DMS114 treated with DMSO at 0.1 percent for 48 hours (cell line): ENCODE results near the gene TGFB1I1.
"Not testable (repeated sequence)": the region's sequence is repeated elsewhere in the genome, so short reads cannot be mapped to it uniquely, and the experiment has no call there.

Source experiments
- DNase-seq: peaks from one replicate; lab custom pipeline; 2025; ENCODE audit not compliant: unreplicated experiment; lab: John Stamatoyannopoulos, UW

Gene TGFB1I1

DNA sequence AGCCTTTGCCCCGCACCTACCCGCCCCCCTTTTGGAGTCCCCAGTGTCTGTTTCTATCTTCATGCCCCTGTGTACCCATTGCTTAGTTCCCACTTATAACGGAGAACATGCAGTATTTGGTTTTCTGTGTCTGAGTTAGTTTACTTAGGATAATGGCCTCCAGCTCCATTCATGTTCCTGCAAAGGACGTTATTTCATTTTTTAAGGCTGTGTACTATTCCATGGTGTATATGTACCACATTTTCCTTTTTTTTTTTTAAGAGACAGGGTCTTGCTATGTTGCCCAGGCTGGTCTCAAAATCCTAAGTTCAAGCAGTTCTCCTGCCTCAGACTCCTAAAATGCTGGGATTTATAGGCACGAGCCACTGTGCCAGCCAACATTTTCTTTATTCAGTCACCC, 4.1 kb upstream of the TGFB1I1 start:
- DNase-seq: no peak

DNA sequence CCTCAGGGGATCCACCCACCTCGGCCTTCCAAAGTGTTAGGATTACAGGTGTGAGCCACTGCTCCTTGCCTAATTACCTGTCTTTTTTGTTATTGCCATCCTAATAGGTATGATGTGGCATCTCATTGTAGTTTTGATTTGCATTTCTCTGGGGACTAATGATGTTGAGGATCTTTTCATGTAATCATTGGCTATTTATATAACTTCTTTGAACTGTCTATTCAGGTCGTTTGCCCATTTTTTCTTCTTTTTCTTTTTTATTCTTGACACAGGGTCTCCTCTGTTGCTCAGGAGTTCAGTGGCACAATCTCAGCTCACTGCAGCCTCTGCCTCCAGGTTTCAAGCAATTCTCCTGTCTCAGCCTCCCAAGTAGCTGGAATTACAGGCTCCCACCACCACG, 1.3 kb upstream of the TGFB1I1 start:
- no peak for DNase-seq

DNA sequence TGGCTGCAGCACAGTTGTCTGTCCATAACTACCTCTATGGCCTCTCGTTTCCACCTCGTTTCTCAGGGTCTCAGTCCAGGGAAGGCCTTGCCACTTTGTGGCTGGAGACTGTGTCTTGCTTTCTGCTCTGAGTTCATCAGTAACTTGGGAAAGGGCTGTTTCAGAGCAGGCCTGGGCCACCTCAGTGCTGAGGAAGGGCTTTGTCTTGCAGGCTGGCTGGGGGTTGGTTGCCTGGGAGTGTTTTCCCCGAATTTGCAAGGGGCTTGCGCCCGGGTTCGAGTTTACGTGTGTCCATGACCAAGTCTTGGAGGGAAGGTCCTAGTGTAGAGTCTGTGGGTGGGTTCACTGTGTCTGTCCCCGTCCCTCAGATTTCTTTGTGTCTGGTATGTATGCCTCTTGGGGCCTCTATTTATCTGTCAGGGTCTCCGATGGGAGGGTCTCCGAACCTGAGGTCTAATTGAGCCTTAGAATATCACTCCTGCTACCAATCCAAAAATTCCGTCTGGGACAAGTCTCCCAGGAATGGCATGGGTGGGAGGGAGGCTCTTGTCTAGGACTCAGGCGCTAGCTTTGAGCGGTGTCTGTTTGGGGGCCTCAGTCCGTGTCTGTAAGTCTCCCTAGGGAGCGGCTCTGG, 594 bp upstream of the TGFB1I1 start:
- no peak for DNase-seq

DNA sequence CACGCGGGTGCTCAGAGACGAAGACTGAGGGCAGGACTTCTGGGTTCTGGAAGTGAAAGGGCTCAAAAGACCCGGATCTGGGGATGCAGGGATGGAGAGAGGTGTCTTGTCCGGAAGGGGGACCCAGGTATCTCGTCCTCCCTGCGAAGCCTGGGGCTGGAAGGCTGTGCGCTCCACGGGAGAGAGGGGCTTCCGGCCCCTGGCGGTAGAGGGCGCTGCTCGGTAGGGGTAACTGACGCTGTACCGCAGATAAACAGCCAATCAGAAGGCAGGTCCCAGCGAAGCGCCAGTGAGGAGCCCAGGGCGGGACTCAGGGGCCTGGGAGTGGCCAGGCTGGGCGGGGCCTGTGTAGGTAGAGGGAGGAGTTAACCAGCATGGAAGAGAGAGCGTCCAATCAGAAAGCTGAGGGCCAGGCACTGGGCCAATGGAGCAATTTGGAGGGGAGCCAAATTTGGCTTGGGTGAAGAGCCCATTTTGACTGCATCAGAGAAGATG, 804 bp downstream of the TGFB1I1 start:
- DNase-seq: peak; percentile 21

DNA sequence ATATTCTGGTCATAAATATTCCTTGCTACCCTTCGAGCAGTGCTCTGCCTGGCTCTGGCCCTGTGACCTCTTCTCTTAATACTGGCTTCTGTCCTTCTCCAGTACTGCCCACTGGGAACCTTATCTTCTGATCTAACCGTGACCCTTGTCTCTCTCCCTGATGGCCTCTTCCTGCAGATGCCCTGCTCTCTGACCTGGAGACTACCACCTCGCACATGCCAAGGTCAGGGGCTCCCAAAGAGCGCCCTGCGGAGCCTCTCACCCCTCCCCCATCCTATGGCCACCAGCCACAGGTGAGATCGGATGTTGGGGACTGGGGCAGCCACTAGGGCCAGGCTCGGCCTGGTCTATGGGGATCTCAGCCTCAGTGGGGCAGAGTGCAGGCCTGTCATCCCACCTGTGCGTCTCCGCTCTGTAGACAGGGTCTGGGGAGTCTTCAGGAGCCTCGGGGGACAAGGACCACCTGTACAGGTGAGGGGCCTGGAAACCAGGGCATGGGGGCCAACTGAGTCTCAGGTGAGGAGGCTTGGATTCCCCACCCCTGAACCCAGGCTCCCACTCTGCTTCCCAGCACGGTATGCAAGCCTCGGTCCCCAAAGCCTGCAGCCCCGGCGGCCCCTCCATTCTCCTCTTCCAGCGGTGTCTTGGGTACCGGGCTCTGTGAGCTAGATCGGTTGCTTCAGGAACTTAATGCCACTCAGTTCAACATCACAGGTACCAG, 1.5 kb downstream of the TGFB1I1 start:
- DNase-seq: no peak

DNA sequence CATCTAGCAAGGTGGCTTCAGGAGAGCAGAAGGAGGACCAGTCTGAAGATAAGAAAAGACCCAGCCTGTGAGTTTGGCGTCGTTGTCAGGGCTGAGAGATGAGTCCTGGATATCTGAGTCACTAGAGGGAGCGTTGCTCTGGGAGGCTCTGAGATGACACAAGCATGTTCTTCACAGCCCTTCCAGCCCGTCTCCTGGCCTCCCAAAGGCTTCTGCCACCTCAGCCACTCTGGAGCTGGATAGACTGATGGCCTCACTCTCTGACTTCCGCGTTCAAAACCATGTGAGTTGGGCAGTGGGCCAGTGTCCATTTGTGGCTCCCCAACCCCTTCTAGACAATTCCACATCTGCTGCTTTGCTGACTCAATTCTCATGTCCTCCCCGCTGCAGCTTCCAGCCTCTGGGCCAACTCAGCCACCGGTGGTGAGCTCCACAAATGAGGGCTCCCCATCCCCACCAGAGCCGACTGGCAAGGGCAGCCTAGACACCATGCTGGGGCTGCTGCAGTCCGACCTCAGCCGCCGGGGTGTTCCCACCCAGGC, 2.3 kb downstream of the TGFB1I1 start:
- no peak for DNase-seq

DNA sequence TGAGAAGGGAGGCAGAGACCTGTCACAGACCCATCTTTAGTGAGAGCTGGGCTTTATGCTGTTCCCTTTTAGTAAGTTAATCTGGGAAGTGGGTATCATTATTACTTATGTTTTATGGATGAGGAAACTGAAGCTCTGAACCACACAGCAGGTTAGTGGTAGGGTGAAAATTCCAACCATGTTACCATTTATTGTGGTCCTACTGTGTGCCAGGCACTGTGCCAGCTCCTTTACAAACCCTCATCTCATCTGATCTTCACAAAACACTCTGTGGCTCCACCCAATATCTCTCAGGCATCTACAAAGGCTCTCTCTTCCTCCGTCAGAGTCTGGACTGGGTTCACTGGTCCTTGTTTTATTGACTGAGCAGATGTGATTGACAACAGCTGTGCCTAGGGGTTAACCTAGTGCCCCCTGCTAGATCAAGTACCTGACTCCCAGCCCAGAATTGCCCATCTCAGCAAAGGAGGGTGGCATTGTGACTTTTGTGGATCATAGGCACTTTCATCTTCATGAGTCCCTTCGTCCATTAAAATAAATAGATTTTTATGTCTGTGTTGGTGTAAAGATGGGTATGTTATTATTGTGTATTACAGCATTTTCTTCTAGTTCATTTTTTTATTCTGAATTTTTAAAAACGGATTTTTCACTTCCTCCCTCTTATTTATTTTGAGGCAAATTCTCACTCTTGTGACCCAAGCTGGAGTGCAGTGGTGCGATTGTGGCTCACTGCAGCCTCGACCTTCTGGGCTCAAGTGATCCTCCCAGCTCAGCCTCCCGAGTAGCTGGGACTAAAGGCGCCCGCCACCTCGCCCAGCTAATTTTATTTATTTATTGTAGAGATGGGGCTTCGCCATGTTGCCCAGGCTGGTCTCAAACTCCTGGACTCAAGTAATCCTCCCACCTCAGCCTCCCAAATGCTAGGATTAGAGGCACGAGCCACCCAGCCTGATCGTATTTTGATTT, 3.1 kb downstream of the TGFB1I1 start:
- DNase-seq: no peak

DNA sequence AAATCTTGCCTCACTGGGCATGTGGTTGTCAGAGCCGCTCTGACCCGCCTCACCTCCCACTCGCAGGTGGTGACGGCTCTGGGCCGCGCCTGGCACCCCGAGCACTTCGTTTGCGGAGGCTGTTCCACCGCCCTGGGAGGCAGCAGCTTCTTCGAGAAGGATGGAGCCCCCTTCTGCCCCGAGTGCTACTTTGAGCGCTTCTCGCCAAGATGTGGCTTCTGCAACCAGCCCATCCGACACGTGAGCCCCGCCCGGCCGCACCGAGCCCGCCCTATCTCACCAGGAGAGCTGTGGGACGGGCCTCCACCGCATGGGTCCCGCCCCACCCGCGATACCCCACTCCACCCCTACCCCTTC, 4.0 kb downstream of the TGFB1I1 start:
- DNase-seq: no peak

DNA sequence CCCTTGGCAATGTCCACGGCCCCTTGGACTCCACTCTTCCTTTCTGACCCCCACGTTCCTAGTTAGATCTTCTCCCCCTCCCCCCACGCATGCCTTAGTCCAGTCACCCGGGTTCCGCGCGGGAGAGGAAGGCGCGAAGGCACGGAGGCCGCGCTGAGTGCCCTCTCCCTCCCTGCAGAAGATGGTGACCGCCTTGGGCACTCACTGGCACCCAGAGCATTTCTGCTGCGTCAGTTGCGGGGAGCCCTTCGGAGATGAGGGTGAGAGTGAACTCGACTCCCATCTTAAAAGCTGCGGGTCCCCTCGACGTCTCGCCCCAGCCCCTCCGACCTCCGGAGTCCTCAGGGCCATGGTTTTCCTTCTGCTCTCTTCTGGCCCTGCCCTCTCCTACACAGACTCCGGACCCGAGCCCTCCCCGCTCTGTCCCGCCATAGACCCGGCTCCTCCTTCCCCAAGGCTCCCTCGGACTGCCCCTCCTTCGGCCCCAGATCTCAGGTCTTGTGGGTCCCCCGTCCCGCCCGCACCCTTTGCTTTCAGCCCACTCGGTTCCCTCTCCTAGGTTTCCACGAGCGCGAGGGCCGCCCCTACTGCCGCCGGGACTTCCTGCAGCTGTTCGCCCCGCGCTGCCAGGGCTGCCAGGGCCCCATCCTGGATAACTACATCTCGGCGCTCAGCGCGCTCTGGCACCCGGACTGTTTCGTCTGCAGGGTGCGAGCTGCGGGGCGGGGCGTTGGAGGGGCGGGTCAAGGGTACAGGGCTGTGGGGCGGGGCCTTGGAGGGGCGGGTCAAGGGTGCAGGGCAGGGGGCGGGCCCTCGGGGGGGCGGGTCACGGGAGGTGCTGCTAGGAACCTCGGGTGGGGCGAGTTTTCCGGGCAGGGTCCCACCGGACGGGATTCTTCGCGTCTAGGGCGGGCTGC, 4.6 kb downstream of the TGFB1I1 start:
- no peak for DNase-seq

DNA sequence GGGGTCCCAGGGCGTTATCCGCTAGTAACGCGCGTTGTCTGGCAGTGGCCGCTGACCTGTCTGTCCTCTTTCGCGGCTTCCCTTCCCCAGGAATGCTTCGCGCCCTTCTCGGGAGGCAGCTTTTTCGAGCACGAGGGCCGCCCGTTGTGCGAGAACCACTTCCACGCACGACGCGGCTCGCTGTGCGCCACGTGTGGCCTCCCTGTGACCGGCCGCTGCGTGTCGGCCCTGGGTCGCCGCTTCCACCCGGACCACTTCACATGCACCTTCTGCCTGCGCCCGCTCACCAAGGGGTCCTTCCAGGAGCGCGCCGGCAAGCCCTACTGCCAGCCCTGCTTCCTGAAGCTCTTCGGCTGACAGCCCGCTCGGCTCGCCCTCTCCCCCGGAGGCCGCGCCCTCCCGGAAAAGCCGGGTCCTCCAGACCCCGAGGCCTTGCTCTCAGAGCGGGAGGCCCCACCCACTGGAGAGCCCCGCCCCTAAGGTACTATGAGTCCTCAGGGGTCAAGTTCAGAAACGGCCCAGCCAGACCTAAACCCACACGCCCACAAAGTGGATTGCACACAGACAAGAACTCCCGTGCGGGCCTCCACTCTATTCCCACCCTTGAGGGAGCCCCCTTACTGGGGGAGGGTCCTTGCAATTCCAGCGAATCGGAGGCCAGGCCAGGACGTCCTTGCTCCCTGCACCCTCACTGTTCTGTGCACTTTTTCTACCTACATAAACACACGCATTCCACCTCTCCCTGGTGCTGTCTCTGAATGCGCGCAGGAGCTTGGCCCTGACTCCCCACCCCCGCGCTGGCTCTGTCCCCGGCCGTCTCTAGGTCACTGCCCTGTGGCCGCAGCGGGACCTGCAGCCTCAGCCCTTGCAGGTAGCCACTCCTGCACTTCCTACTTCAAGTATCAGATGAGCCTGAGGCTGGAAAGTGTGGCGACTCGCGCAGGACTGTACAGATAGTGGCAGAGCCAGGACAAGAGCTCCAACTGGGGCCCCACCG, 5.6 kb downstream of the TGFB1I1 start:
- DNase-seq: no peak

DNA sequence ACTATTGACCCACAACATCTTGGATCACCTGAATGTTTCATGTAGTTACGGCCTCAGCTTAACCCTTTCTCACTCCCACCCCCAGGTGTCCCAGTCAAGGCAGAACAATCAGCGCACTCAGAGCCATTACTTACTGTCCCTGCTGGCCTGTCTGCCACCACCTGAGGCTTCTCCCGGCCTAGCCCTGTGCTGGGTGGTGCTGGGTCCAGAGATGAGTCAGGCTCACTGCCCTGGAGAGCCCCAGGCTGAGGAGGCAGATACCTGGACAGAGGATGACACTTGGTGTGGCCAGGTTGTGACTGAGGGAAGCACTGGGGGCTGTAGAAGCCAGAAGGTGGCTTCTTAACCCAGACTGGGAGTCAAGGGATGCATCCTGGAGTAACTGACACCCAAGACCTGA, 7.0 kb downstream of the TGFB1I1 start:
- no peak for DNase-seq

DNA sequence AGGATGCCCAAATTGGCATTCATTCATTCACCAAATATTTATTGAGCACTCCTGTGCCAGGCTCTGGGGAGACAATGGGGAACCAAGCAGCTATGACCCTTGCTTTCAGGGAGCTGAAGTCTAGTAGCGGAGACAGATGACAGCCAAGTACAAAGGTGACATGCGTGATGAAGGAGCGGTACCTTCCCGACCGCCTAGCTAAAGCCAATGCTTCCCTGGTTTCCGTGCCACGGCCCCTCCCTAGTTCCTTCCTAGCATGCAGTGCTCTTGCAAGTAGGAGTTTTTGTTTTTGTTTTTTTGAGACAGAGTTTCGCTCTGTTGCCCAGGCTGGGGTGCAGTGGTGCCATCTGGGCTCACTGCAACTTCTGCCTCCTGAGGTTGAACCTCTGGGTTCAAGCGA, 7.8 kb downstream of the TGFB1I1 start:
- no peak for DNase-seq

DNA sequence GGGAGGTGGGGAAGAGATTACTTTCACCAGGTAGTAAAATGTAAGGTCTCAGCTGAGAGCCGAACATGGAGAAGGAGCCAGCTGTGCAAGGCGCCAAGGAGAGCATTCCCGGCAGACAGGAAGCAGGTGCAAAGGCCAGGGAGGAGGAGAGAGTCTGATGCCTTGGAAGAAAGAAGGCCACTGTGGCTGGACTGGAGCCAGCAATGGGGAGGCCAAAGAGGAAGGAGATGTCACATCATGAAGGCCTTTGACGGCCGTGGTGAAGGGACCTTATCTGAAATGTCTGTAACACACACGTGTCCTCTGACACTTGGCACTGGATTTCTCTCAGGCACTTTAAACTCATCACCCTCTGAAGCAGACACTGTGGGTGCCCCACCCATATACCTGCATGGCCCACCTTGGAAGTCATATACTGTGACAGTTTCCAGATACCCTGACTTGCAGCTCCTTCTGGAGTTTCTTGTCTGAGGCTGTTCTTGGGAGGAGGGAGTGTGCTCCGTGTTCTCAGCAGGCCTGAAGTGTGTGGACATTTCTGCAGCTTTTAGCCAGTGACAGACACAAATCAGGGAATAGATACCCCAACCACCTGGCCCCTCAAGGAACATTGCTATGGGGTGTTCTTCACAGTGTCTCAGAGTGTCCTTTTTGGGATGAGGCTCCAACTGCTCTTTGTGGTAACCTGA, 9.0 kb downstream of the TGFB1I1 start:
- DNase-seq: no peak

DNA sequence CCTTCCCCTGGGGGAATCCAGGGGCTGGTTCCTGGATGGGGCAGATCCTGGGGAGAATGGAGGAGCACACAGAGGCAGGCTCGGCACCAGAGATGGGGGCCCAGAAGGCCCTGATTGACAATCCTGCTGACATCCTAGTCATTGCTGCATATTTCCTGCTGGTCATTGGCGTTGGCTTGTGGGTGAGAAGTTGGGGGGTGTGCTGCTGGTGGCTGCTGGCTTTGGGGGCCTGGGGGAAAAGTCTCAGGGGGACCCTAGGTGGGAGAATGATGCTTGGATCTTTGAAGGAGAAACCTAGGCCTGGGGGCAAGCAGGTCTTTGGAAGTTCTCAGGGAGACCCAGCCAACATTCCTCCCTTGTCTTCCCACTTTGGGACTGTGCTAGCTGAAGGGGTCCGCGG, 11.1 kb downstream of the TGFB1I1 start, which contains the start of gene SLC5A2:
SLC5A2 (plus strand) TSS at position 43 of the 400 bp plus-strand sequence; CDS start at position 57, 14 bp downstream.
- DNase-seq: no peak

DNA sequence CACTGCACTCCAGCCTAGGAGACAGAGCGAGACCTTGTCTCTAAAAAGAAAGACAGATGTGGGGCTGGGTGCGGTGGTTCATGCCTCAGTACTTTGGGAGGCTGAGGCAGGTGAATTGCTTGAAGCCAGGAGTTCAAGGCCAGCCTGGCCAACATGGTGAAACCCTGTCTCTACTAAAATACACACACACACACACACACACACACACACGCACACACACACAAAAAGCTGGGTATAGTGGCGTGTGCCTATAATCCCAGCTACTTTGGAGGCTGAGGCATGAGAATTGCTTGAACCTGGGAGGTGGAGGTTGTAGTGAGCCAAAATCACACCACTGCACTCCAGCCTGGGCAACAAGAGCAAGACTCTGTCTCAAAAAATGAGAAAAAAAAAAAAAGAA, 12.1 kb downstream of the TGFB1I1 start:
- DNase-seq: not testable (repeated sequence)

DNA sequence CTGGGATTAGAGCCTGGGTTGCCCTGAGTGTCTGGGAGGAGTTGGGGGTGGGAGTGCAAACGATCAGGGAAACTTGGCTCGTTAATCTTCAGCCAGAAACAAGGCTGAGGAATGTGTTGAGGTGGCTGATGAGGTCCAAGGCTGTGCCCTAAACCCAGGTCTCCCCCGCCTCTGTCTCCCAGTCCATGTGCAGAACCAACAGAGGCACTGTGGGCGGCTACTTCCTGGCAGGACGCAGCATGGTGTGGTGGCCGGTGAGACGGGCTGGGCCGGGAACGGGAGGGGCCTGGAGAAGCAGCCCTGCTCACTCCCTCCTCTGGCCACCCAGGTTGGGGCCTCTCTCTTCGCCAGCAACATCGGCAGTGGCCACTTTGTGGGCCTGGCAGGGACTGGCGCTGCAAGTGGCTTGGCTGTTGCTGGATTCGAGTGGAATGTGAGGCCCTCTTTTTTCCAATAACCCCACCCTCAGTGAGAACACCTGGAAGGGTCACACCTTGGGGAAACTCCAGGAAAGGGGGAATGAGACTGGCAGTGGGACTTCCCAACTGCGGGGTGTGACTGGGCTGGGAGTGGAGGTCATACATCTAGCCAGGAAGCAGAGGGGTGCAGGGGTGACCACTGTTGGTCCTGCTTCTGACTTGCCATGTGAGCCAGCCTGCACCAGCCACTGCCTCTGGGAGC, 12.7 kb downstream of the TGFB1I1 start:
- DNase-seq: no peak

DNA sequence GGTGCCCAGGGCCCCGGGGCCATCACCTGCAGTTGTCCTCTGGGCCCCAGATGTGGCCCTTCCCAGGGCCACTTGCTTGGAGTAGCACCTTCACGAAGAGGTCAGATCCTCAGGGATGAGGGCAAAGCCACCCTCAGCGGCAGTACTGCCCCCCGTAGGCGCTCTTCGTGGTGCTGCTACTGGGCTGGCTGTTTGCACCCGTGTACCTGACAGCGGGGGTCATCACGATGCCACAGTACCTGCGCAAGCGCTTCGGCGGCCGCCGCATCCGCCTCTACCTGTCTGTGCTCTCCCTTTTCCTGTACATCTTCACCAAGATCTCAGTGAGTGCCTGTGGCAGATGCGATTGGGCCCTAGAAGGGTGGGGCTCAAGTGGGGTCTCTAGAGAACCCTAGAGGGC, 13.6 kb downstream of the TGFB1I1 start:
- DNase-seq: no peak

DNA sequence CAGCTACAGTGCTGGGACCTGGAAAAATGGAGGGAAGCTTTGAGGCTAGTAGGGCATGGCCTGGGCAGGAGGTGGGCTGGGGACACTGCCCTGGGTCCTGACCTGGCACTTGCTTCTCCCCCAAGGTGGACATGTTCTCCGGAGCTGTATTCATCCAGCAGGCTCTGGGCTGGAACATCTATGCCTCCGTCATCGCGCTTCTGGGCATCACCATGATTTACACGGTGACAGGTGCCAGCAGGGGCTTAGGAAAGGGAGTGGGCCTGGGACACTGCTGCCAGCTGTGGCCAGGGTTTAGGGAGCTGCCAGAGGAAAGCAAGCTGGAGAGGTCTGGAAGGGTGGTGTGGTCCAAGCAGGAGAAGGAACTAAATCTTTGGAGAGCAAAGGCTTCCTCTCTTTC, 14.1 kb downstream of the TGFB1I1 start:
- no peak for DNase-seq
